Measurements from ENCODE around the gene TGM3.

TGM3 gene

GRCh38 chr20:2338411-2339066 is 42.7 kb downstream of the TGM3 start:
- no peak for DNase-seq (ENCODE audit: low read depth, low spot score)
- no peak for TF ChIP-seq CTCF (IDR thresholded peaks at IDR 0.05; ENCODE audit: insufficient read depth, low read length, missing control alignments)
- ChIA-PET CTCF (interaction anchor here (1.8 to 1.9 kb wide), 2 partner anchors 114 to 131 kb away, joined by 5 to 10 read pairs; no protein-coding TSS in a partner anchor), POLR2A (no interaction called here)
- no peak overlapping the region for H3K4me3 ChIP-seq (ENCODE audit: low read depth, low read length)

GRCh38 chr20:2340136-2340535 is 44.3 kb downstream of the TGM3 start:
- DNase-seq (ENCODE audit: low read depth, low spot score): no peak
- no peak for TF ChIP-seq CTCF (IDR thresholded peaks at IDR 0.05; ENCODE audit: insufficient read depth, low read length, missing control alignments)
- no peak overlapping the region for H3K4me3 ChIP-seq (ENCODE audit: low read depth, low read length)
- POLR2A ChIA-PET: no interaction called here
- CTCF ChIA-PET: interaction anchor here (0.9 to 1.9 kb wide), 4 partner anchors 112 to 132 kb away, joined by 3 to 10 read pairs (median 4); no protein-coding TSS in a partner anchor

- no peak overlapping the region for H3K4me3 ChIP-seq (ENCODE audit: low read depth, low read length)
- ChIA-PET POLR2A (no interaction called here), CTCF (interaction anchor here (1.2 kb wide), 1 partner anchor 111 kb away, joined by 3 read pairs; no protein-coding TSS in a partner anchor)
- no peak for TF ChIP-seq CTCF (IDR thresholded peaks at IDR 0.05; ENCODE audit: insufficient read depth, low read length, missing control alignments)
- DNase-seq (ENCODE audit: low read depth, low spot score): no peak
These were observed 45.0 kb downstream of the TGM3 start for GRCh38 chr20:2340823-2341222.

- no peak for DNase-seq (ENCODE audit: low read depth, low spot score)
- POLR2A ChIA-PET: no interaction called here
- no peak overlapping the region for H3K4me3 ChIP-seq (ENCODE audit: low read depth, low read length)
- CTCF ChIA-PET: interaction anchor here (1.2 kb wide), 1 partner anchor 111 kb away, joined by 3 read pairs; no protein-coding TSS in a partner anchor
- no peak for TF ChIP-seq CTCF (IDR thresholded peaks at IDR 0.05; ENCODE audit: insufficient read depth, low read length, missing control alignments)
These were observed 45.5 kb downstream of the TGM3 start for GRCh38 chr20:2341336-2341735.

GRCh38 chr20:2342243-2342642 is 46.4 kb downstream of the TGM3 start:
- POLR2A ChIA-PET: no interaction called here
- no peak overlapping the region for H3K4me3 ChIP-seq (ENCODE audit: low read depth, low read length)
- TF ChIP-seq CTCF (IDR thresholded peaks at IDR 0.05; ENCODE audit: insufficient read depth, low read length, missing control alignments): no peak
- DNase-seq (ENCODE audit: low read depth, low spot score): no peak
- CTCF ChIA-PET: no interaction called here

- no peak overlapping the region for H3K4me3 ChIP-seq (ENCODE audit: low read depth, low read length)
- ChIA-PET POLR2A (no interaction called here), CTCF (interaction anchor here (1.0 to 2.1 kb wide), 3 partner anchors 134 to 174 kb away, joined by 3 to 7 read pairs (median 4); no protein-coding TSS in a partner anchor)
- no peak for DNase-seq (ENCODE audit: low read depth, low spot score)
- TF ChIP-seq CTCF (IDR thresholded peaks at IDR 0.05; ENCODE audit: insufficient read depth, low read length, missing control alignments): no peak
These were observed 50.4 kb downstream of the TGM3 start for GRCh38 chr20:2346188-2346587.

All from AG04449 (cell line).